T47D (cell line): ENCODE measurements around the gene NUP62.

Experiments
- DNase-seq, 2 experiments: peaks; one replicate each; pipeline versions ENCODE4 v3.0.0 to v3.0.0-alpha.2; 2011 to 2012; ENCODE audit warnings: low read depth in 1 of 2, low spot score in 1 of 2
- JUND ChIP-seq: IDR thresholded peaks from 2 replicates; pipeline ENCODE4 v1.6.1; 2012; ENCODE audit warnings: low read depth
- in situ Hi-C: cut with HindIII; loops from 2 replicates; pipeline ENCODE4 v1.10.0; 2016; ENCODE audit warnings: low sequenced_read_pairs, low pct_unique_long_range_greater_than_20kb

The NUP62 gene

DNA sequence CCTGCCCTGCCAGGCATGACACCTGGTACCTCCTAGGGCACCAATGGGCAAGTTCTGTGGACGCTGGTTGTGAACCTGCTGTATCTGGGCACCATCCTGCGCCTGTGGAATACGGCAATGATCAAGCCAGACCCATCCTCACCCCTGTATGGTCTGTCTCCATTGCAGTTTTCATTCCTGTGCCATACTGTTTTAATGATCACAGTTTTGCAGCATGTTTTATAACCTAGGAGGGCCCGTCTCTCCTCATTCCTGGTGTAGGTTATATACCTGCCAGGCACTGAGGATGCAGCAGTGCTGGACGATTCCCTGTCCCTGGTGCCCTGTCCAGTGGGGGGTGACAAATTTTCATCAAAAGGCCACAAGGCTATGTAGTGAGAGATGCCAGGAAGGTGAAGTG is 46.2 kb downstream of the NUP62 start:
- in situ Hi-C loops = no loop called here
- DNase-seq = no peak
- TF ChIP-seq JUND = no peak

GRCh38 chr19:49882643-49883042 is 46.7 kb downstream of the NUP62 start:
- in situ Hi-C loops = no loop called here
- DNase-seq = no peak
- TF ChIP-seq JUND = no peak

DNA sequence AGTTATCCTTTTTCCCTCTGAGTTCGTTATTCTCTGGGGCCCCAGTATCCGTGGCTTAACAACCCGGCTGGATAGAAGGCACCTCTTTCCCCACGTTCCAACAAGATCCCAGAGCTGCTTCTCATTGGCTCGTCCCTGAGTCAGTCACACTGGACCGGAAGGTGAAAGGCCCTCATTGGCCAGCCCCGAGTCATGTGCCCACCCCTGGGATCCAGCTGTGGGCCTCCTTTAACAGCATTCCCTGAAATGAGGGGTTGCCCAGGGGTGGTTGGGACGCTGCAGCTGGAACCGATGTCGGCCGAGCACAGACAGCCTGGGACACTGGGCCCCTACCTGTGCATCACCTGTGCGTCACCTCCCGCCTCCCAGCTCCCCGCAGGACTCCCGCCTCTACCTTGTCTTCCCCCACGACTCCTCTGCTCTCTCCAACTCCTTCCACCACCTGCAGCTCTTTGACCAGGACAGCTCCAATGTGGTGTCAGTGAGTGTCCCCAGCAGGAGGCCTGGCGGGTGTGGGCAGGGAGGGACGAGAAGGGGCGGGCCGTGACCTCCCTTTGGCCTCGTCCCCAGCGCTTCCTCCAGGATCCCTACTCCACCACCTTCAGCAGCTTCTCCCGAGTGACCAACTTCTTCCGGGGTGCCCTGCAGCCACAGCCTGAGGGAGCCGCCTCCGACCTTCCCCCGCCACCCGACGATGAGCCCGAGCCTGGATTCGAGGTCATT is 47.5 kb downstream of the NUP62 start:
- in situ Hi-C loops = no loop called here
- no peak for TF ChIP-seq JUND
- peak in 1 of 2 experiments; percentile 36 for DNase-seq

DNA sequence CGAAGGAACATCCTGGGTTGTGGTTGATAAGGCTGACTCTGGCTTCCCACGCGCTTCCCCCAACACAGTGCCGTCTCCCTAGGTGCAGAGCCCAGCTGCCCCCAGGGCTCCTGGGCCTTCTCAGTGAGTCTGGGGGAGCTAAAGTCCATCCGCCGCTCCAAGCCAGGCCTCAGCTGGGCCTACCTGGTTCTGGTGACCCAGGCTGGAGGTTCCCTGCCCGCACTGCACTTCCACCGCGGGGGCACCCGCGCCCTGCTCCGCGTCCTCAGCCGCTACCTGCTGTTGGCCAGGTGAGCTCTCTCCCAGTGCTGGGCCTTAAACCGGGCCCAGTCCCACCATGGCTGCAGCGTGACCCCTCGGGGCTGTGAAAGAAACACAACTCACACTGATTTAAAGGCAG is 48.1 kb downstream of the NUP62 start:
- DNase-seq = no peak
- no peak for TF ChIP-seq JUND
- in situ Hi-C loops = no loop called here

DNA sequence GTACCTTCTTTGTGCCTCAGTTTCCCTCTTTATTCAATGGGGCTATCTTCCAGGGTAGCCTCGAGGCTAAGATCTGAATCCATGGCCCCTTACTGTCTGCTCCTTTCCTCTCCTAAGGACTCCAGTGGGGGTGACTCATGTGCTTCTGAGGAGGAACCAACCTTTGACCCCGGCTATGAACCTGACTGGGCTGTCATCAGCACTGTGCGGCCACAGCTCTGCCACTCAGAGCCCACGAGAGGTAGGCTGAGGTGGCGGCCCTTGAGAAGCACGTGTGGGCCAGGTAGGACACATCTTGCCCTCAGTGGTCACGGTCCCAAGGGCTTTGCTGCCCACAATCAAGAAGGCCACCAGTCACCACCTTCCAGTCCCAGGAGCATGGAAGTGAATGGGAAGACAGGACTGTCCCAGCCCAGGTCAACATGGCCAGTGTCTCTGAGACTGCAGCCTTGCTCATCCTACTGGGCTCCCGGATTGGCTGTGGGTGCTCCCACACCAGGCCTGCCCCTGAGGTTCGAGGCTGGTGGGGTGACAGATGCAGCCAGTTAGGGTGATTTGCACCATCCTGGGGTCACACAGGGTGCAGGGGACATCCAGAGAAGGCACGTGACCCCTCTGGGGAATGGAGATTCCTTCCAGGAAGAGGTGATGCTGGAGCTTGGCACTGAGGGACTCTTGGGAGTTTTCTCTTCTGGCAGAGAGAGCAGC is 49.0 kb downstream of the NUP62 start:
- in situ Hi-C loops = no loop called here
- no peak for TF ChIP-seq JUND
- no peak for DNase-seq

DNA sequence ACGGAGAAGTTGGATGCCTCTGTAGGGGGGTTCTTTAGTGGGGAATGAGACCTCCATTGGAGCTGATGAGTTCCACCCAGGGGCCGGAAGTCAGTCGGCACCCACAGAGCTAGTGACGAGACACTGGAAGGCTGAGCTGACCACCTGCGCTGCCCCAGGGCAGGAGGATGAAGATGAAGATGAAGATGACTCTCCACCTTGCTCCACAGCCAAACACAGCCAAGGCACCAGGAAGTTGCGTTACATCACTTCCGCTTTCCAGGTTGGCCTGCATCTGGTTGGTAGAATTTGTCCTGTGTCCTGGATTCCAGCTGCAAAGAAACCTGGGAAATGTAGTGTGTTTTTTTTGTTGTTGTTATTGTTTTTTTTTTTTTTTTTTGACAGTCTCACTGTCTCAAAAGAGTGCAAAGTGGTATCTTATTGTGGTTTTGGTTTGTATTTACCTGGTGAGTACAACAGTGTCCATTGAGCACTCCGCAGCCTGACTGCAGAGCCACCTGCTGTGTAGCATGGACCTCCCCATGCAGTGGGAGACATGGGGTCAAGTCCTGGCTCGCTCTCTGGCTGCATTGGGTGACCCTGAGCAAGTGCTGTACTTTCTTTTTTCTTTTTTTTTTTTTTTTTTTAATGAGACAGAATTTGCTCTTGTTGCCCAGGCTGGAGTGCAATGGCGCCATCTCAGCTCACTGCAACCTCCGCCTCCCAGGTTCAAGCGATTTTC is 49.9 kb downstream of the NUP62 start:
- in situ Hi-C loops = no loop called here
- no peak for TF ChIP-seq JUND

GRCh38 chr19:49878744-49879070 is 50.6 kb downstream of the NUP62 start:
- in situ Hi-C loops = no loop called here
- TF ChIP-seq JUND = no peak

More for the DNA sequence above, 49.9 kb downstream of the NUP62 start:
- no peak for DNase-seq

DNA sequence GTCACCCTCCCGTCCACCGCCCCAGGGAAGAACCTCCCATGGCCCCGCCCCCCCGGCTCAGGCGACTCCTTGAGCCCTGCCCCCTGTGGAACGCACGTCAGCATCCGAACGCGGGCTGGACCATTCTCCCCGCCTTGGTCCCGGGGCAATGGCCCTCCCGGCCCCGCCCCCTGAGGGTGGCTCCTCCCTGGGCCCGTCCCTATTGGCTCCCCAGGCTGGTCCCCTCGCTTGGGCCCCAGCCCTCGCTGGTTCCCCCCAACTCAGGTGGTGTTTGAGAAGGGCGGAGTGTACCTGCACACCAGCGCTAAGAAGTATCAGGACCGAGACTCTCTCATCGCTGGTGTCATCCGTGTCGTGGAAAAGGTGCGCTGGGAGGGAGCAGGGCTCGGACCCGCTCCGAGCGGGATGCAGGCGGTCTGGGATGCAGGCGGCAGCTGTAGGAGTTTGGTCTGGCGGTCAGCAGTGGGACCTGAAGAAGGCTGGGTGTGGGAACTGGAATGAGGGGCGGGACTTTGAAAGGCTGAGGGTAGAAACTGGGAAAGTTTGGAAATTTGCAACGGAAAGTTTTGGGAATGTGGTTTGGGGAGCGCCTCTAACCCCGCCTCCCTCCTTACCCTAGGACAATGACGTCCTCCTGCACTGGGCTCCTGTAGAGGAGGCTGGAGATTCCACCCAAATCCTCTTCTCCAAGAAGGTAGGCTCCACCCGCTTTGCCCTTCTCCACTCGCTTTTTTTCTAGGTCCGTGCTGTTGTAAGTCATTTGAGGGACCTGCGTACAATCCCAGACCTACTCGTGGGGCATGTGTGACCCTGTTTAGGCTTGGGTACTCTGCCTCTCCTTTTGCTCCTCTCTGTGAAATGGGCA is 51.2 kb downstream of the NUP62 start:
- in situ Hi-C loops = no loop called here
- DNase-seq = peak; percentile 89 to 97
- no peak for TF ChIP-seq JUND

More at GRCh38 chr19:49878744-49879070, 50.6 kb downstream of the NUP62 start:
- DNase-seq = no peak

DNA sequence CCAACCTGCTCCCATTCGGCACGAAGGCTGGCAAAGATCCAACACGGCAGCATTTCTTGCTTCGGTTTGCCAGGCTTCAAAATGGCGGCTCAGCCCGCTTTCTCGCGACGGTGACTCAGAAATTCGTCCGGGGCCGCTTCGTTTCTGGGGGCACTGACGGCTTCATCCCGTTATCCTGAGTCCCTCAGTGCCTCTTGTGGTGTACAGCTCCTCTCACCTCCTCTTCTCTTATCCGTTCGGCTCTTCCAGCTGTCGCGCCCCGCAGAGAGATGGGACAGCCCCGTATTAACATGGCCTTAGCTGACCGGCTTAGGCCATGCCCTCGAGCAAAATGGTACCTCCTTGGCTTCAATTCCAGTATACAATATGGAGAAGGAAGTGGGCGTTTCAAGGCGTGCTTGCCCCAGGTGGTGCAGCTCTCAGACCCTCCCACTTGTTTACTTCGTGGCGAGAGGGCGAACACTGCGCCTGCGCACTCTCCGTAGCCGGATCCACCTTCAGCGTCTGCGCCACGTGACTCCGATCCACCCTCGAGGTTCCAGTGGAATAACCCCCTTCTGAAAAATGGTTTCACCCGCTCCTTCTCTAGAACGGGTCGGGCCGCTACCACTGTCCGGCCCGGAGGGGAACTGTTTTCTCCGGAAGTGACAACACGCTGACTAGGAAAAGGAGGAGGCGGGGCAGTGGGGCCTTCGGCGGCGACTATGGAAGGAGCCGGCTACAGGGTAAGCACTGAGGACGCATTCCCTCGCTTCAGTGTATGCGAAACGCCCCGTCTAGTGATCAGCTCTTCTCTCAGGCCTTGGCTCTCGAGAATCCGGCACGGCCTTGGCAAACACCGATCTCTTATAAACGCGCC is 52.1 kb downstream of the NUP62 start, which contains the start of the genes AKT1S1 and TBC1D17:
Gene AKT1S1 (minus strand): TSS at position 336 of the 859 bp plus-strand sequence. CDS start 4,060 bp downstream, outside the sequence.
Gene TBC1D17 (plus strand): TSS at position 683 of the 859 bp plus-strand sequence. CDS start 22 bp downstream, at position 705.
- in situ Hi-C loops = no loop called here
- no peak for TF ChIP-seq JUND
- peak; percentile 94 to 99 for DNase-seq

- DNase-seq = peak in 1 of 2 experiments; percentile 98
- no peak for TF ChIP-seq JUND
- in situ Hi-C loops = no loop called here
Measured at GRCh38 chr19:49876422-49877019, 52.8 kb downstream of the NUP62 start.

DNA sequence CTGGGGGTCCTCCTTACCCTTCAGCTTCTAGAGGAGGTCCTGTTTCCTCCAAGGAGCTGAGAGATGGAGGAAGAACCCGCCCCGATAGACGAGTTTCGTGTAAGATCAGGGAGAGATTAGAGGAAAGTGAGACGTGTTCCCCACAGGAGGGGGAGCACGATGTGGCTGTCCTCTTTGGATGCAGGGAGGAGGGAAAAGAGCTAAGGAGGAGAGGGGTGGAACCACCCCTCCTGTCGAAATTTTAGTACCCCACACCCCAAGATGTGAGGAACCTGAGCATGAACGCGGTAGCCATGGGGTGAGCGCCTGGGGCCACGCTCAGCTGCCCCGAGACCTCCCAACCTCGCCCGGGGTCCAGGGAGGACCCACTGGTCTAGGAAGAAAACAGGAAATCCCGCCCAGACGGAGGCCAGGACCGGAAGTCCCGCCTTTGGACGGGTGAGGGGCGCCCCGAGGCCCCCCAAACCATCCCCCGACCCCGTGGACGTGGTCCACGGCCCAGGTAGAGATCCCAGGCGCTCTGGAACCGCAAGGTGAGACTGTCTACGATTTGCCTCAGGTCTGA is 53.4 kb downstream of the NUP62 start:
- no peak for DNase-seq
- no peak for TF ChIP-seq JUND
- in situ Hi-C loops = no loop called here
